Anterior cingulate cortex (tissue), 58 donors: ENCODE measurements around the gene RIPOR2.
A peak's percentile ranks its signal among the peaks of the same experiment; 100 is the strongest.

ENCODE experiments used
- DNase-seq, 58 donors: peaks; one replicate each; lab custom pipeline; 2025; lab: John Stamatoyannopoulos, UW

Gene RIPOR2

DNA sequence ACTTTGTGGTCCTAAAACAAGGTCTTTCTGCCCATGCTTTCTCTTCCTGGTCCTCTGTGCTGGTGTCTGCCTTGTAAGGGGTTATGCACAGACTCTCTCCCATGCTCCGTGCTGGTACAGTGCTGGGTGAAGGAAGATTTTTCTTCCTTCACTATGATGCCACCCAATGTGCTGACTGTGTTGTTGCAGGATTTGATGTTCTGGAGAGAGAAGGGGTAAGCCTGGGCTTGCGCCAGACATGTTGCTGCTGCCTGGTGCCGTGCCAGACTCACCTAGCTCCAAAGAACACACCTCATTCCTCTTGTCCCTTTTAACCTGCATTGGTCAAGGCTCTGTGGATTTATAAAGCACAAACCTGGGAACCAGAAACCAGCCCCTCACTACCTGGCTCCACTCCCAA is 108.6 kb downstream of the RIPOR2 start:
- DNase-seq, result no peak

DNA sequence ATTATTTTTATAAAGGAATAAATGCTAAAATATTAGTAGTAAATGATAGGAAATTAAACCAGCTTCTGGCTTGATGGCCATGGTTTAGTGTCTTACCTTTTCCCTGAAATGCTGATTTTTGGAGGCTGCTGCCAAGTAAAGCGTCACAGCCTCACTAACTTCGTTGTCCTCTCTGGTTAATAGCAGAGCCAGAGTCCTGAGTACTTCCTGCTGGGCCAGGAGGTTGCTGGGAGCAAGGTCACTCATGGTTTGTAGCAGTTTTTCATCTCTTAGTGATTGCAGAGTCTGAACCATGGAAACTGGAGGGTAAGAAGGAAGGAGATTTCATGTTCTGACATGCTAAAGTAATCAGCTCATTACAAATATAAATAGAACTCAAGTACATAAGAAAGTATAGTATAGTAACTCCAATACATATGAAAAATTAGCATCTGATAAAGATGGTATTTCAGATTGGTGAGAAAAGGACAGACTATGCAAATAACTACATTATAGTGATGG is 110.6 kb downstream of the RIPOR2 start:
- DNase-seq, result no peak

DNA sequence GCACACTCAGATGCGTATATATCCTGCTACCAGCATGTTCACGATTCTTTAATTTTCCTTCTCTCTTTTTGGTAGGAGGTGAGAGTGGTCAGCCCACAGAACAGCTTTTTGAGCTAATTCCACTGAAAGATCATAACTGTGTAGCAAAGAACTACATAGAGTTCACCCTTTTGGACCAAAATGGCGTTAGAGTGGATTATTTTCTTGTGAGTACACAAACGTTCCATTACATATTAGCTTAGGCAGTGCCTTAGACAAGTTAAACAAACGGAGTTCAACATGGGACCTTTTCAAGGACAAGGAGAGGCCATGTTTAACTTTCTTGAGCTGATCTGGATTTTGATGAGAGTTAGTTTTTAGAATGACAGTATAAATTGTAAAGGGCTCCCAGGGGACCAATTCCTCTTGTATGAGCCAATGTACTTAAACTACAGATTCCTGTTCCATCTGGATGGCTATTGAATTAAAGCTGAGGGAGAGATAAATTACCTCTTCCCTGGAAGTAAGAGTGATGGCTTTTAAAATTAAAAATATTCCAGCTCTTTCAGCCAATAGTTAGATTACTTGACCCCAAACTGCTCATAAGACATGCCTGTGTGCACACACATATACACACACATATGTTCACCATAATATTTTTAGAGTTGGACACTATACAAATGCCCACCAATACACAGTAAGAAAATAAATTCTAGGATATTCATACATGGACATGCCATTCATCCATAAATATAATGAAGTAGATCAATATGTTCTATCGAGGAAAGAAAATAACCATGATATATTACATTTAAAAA is 111.4 kb downstream of the RIPOR2 start:
- DNase-seq, result no peak

GRCh38 chr6:24823185-24823584 is 112.6 kb downstream of the RIPOR2 start:
- no peak for DNase-seq

DNA sequence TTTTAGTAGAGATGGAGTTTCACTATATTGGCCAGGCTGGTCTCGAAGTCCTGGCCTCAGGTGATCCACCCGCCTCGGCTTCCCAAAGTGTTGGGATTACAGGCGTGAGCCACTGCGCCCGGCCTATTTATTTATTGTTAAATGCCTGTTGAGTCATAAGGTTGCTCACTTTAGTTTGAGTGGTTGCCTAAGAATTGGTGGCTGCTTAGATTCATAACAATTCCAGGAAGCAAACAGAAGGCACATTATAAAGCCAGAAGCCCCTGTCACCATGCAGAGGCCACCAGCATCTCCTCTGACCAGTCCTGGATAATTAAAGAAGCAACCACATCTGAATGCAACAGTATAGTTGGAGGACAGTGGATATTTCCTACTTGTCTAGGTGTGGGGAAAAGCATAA is 113.1 kb downstream of the RIPOR2 start:
- DNase-seq, result no peak

DNA sequence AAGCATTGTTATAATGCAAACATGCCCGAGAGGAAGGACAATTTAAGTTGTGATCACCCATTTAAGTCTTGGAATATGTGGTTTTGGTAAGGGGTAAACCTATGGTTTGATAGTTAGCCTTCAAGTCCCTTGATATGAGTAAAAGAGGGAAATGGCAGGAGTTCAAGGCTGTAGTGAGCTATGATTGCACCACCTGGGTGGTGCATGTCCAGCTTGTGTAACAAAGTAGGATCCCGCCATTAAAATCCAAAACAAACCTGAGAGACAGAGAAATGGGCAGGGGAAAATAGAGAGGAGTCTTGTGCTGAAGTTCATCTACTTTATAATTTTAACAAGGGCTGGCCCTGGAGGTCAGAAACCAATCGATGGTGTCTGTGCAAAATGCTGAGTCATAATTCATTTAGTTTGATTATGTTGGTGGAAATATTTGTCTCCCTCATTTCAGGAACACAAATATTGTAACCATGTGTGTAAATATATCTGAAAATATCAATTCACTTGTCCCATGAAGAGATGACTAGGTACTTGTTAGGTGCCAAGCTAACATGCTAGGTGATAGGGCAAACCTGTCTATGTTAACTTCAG is 113.8 kb downstream of the RIPOR2 start:
- DNase-seq, result no peak

GRCh38 chr6:24818346-24818745 is 117.4 kb downstream of the RIPOR2 start:
- DNase-seq, result no peak

- DNase-seq, result no peak
Measured at GRCh38 chr6:24809728-24810127, 126.0 kb downstream of the RIPOR2 start.

GRCh38 chr6:24807584-24807983 is 128.2 kb downstream of the RIPOR2 start:
- no peak for DNase-seq

DNA sequence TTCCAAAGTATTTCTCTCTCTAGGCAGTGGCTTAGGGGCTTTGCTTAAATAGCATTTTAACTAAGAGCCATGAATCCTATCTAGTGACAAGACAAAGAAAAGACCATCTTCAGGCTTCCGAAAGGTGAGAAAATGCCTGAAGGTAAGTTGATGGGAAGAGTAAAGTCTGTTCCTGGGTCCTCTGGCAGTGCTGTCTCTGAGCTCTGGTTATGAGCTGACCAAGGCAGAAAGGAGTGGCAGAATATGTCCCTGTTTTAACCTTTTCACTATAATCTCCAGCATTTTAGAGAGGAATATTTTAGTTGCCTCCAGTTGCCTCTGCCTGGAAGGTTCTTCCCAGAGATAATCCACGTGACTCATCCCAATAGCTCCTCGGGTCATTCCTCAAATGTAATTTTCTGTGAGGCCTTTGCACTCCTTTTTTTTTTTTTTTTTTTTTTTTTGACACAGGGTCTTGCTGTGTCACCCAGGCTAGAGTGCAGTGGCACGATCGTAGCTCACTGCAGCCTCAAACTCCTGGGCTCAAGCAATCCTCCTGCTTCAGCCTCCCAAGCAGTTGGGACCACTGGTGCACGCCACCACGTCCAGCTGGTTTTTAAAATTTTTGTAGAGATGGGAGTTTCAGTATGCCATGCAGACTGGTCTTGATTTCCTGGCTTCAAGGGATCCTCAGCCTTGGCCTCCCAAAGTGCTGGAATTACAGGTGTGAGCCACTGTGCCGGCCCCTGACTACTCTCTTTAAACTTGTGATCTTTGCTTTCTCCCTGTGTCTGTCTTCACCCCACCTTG is 133.3 kb downstream of the RIPOR2 start:
- DNase-seq, result peak in 1 of 58 donors; percentile 2

- DNase-seq, result no peak
Measured at GRCh38 chr6:24799541-24799915, 136.2 kb downstream of the RIPOR2 start.

GRCh38 chr6:24798740-24799540 is 136.8 kb downstream of the RIPOR2 start, which contains the start of gene ARMH2:
Gene ARMH2 (minus strand): TSS chr6:24798917. CDS start chr6:24798857, 60 bp downstream.
- no peak for DNase-seq

DNA sequence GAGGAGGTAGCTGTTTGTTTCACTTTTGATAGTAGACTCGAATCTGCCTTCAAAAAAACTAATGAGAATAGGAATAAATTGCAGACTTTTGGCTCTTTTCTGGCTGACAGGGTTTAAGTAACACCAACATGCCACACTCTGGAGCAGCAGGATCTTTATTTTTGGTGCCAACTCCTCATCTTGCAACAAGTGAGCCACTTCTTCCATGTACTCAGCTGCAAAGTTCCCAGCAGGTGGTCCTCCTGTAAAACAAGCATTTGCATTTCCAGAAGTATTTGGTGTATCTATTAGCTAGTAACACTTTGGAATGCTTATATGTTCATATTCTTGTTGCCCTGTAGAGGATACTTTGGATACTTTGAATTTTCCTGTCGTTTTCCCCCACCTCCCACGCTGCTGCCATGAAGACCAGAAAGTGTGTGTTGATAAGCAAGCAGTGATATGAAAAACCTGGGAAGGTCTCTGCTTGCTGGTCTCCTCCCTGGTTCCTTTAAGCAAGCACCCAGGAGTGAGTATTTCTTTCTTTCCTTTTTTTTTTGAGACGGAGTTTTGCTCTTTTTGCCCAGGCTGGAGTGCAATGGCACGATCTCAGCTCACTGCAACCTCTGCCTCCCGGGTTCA is 138.1 kb downstream of the RIPOR2 start:
- DNase-seq, result no peak

DNA sequence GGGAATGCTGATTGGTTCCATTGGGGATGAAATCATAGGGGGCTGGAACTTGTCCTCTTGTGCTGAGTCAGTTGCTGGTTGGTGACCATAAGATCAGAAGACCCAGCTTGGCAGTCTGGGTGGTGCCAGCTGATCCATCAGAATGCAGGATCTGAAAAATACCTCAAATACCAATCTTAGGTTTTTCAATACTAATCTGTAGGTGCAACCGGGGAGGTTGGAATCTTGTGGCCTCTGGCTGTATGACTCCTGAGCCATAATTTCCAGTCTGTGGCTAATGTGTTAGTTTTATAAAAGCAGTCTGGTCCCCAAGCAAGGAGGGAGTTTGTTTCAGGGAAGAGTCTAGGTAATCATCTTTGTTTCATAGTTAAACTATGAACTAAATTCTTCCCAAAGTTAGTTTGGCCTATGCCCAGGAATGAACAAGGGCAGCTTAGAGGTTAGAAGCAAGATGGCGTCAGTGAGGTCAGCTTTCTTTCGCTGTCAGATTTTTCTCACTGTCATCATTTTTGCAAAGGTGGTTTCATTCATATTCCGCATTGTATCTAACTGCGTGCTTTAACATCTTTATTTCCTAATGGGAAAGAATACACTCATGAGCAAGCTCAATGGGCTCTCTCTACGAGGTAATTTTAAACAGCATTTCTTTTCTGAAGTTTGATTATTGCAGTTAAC is 139.0 kb downstream of the RIPOR2 start:
- no peak for DNase-seq

GRCh38 chr6:24795106-24795505 is 140.7 kb downstream of the RIPOR2 start:
- no peak for DNase-seq

DNA sequence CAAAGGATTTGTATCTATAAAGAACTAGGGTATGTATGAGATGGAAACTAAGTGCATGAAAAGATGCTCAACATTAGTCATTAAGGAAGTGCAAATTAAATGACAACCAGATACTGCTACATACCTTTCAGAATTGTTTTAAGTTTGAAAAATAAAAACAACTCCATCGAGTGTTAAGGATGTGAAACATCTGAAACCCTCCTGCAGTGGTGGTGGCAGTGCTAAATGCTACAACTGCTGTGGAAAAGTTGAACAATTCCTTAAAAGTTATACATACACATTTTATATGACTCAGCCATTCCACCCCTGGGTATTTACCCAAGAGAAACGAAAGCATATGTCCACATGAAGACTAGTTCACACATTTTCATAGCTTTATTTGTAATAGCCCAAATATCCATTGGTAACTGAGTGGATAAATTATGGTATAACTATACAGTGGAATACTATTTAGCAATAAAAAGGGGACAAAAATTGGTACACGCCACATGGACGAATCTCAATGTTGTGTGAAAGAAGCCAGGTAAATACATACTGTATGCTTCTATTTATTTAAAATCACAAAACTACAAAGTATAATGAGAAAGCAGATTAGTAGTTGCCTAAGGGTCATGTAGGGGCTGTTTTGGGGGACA is 147.6 kb downstream of the RIPOR2 start:
- no peak for DNase-seq

DNA sequence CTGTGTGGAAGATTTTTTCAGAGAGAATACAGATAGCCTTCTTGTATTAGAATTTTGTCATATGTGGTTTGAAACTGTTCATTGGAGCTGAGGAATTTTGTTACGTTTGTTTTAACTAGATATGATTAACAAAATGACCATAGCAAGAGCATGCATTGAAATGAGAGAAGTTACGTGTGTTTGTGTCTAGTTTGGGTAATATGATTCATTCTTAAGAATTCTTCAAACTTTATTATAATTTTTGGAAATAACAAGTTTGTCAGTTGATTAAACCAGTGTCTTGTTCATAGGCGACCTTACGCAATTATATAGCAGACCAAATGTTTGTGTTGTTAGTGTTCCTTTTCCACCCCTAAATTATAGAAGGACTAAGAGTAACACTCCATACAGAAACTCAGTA is 155.6 kb downstream of the RIPOR2 start:
- DNase-seq, result no peak

GRCh38 chr6:24779416-24780016 is 156.2 kb downstream of the RIPOR2 start:
- DNase-seq, result no peak
